K562 (cell line): Measurements from ENCODE around the gene UCHL1.

Source experiments
- BDP1 ChIP-seq: IDR thresholded peaks from 3 replicates; pipeline ENCODE4 v1.6.1; 2011; ENCODE audit not compliant: insufficient read length, insufficient read depth
- KLF6 ChIP-seq: fragments of 250-450 bp; sonication (Bioruptor Pico); IDR thresholded peaks from 2 replicates; pipeline ENCODE4 v1.4.0; 2020; ENCODE audit warnings: mild to moderate bottlenecking, moderate library complexity, borderline replicate concordance
- POLR2A ChIP-seq: fragments of 450-650 bp; conservative IDR thresholded peaks from 2 replicates; pipeline ENCODE4 v1.6.1; 2016
- SRSF1 ChIP-seq: fragments of 200-400 bp; formaldehyde crosslinking; IDR thresholded peaks from 2 replicates; pipeline ENCODE4 v1.6.1; 2017; ENCODE audit warnings: mild to moderate bottlenecking, low read depth, low read length, moderate library complexity
- ZZZ3 ChIP-seq: fragments of 450-650 bp; IDR thresholded peaks from 2 replicates; pipeline ENCODE4 v1.6.1; 2016; ENCODE audit warnings: antibody characterized with exemption, mild to moderate bottlenecking, moderate library complexity

GRCh38 chr4:41257906-41258305 is 1.2 kb downstream of the UCHL1 start:
- TF ChIP-seq POLR2A (no peak), SRSF1 (no peak), KLF6 (CRISPR knock-in tag) (no peak), BDP1 (no peak), ZZZ3 (no peak)
